Non-pigmented ciliary epithelial cell (primary cell): ENCODE results near the gene ARPC1A.

Experiments
- DNase-seq: peaks from one replicate; pipeline ENCODE4 v3.0.0-alpha.2; 2010; ENCODE audit warnings: low read depth

Gene ARPC1A

DNA sequence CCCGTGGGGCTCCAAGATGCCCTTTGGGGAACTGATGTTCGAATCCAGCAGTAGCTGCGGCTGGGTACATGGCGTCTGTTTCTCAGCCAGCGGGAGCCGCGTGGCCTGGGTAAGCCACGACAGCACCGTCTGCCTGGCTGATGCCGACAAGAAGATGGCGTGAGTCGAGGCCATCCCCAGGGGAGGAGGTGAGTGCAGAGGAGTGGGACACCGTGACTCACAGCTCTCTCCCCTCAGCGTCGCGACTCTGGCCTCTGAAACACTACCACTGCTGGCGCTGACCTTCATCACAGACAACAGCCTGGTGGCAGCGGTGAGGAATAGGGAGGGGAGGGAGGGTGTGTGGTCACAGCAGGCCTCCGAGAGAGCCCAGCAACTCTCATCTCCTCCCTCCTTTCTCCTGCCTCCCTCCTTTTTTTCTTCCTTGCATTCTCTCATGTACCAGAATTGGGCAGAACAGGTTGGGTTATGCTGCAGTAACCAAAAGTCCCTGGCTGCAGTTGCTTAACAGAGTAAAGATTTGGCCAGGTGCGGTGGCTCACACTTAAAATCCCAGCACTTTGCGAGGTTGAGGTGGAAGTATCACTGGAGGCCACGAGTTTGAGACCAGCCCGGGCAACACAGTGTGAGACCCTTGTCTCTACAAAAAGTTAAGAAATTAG lies 65.4 kb downstream of the ARPC1A start:
- DNase-seq: no peak

DNA sequence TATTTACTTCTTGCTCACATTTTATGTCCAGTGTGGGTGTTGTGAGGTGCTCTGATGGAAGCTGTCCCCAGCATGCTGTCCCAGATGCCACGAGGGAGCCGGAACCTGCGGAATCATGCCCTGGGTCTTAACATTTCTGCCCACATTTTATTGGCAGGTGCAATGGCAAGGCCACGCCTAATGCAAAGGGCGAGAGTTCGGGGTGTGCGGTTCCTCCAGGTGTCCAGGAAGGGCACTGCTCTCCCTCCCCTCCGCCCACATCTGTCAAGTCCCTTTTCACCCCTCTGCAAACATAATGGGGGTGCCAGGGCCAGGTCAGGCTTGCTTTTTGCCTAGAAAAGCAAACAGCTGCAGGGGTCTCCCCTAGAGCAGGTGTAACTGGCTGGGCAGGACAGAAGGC lies 66.3 kb downstream of the ARPC1A start:
- DNase-seq: no peak

DNA sequence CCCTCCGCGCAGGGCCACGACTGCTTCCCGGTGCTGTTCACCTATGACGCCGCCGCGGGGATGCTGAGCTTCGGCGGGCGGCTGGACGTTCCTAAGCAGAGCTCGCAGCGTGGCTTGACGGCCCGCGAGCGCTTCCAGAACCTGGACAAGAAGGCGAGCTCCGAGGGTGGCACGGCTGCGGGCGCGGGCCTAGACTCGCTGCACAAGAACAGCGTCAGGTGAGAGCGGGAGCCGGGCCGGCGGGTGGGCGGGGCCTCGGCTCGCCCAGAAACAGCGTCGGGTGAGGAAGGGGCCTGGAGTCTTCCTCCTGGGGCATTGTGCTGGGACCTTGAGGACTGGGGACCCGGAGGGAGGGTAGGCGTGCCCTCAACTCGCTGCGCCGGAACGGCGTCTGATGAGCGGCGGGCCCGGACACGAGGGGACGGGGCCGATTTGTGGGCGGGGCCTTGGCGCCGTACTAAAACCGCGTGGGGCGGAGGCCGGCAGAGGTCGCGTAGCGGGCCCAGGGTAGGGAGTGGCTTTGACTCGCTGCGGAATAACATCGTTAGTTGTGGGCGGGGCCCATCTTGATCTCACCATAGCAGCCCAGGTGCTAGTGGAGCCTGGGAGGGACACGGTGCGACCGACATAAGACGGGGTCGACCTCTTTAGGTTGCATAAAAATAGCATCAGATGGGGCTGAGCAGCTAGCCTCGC lies 67.1 kb downstream of the ARPC1A start:
- no peak for DNase-seq

DNA sequence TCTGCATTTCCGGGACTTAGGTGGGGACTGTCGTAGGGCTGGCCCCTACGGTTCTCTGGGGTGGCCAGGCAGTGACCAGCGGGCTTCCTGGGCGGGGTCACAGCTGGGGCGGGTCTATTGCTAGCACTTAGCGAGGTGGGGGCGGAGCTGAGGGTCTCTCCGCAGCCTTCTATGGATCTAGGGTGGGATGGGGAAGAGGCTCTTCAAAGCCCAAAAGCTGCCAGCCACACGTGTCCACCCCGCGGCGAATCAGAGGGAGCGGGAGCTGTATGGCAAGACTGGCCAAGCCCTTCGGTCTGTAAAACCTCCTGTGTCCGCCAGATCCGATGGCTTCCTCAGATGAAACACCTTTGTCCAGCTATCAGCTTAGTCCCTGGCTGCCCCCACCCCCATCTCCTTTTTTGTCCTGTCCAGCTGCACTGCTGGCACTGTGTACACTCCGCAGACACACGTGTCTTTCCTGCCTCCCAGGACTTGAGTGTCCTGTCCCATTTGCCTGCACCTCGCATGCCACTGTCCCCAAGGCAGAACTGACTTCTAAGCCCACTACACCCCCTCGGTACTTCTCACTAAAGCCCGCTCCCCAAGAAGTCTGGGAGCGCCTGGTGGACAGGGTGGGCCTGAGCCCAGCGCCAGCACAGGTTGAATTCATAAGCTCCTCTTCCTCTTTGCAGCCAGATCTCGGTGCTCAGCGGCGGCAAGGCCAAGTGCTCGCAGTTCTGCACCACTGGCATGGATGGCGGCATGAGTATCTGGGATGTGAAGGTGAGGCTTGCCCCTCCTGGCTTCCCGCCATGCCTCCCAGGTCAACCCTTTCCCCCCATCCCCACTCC lies 67.9 kb downstream of the ARPC1A start:
- DNase-seq: no peak

DNA sequence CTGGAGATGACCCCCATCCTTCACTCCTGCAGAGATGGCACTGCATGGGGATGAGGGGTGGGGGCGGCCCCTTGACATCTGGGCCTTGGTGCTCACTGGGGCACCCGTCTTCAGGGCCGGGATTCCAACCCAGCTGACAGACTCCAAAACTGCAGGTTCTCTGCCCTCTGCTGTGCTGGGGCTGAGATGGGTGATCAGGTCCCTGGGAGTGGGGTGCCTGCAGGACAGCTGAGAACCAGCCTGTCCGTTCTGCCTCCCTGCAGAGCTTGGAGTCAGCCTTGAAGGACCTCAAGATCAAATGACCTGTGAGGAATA lies 68.4 kb downstream of the ARPC1A start:
- no peak for DNase-seq

DNA sequence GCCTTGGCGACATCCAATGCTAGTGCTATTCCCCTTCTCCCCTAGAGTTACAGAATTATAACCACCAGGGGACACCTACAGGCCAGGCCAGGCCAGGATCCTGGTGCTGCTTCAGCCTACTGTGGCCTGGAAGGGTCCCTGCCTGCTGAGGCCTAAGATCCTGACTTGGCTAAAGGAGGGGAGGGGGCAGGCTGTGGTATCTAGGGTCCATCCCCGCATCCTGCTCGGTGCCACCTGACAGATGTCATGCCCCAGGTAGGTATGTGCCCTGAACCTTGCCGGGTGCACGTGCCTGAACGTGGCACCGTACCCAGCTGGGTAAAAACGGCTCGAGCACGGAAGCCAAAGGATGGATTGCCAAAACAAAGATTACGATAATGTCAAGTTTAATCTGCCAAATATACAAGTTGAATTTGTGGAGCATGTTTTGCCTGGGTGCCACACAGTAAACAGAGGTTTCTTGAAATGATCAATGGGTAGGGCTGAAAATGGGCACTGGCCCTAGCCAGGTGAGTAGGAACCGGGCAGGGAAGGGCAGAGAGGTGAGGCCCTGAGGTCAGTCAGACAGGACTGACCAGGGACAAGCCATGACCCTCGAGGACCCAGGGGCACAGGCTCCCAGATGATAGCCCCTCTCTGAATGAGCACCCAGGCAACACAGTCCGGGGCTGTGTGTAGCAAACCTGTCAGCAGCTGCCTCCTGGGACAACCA lies 70.1 kb downstream of the ARPC1A start:
- no peak for DNase-seq

DNA sequence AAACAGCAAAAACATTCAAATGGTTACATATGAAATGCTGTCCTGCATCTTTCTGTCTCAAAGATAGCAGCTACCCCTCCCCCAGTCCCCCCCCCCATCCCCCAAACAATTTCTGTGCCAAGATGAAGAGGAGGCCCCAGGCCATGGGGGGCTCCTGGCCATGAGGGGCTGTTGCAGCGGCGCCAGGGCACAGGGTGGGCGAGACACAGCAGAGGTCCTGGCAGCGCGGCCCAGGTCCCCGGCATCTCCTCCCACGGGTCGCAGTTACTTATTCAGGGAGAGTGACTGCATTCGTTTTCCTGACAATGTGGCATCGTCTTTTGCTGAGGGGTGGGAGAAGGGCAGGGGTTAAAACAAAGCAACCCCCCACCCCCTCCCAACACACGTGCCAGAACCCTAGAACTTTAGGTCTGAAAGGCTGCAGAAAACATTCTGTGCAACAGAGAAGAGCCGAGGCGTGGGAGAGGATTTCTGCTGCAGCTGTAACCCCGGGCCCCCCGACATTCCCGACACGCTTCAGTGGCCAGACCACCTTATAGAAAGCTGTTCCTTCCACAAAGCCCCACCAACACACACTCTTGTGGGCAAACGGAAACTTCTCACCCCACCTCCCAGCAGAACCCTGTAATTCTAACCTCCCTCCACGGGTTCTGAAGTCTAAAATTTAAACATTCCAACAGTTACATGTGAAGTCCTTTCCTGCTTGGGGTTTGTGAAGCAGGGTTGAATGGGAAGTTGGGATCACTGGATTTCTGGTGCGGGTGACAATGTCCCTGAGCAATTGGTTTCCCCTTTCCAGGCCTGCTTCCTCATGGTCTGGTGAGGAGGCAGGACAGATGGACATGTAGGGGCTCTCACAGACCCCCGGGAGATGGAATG lies 71.0 kb downstream of the ARPC1A start:
- no peak for DNase-seq

DNA sequence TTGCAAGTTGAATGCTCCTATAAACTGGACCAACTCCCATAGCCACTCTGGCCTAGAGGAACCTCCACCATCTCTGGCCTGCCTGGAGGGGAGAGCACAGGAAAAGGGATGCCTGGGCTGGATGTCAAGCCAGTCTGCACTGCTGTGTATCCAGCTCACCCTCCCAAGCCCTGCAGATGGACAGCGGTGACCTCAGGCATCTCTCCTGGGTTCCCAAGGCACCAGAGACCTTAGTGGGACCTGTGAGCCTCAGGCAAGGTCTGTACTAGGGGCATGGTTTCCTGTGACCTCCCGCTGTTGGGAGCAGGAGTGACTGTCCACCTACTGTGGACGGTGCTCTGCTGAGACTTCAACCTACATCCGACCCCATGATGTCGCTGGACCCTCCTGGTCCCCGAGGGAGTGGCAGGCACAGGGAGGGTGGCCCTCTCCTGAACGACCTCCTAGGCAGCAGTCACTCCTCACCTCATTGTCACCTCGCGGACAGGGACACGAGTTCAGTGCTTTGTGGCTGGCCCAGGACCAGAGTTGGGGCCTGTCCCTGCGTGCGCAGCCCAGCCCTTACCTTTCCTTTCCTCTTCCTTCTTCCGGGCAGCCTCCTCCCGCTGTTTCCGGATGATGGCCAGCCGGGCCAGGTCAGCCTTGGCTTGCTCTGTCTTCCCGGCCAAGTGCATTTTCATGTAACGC lies 71.7 kb downstream of the ARPC1A start:
- DNase-seq: no peak

DNA sequence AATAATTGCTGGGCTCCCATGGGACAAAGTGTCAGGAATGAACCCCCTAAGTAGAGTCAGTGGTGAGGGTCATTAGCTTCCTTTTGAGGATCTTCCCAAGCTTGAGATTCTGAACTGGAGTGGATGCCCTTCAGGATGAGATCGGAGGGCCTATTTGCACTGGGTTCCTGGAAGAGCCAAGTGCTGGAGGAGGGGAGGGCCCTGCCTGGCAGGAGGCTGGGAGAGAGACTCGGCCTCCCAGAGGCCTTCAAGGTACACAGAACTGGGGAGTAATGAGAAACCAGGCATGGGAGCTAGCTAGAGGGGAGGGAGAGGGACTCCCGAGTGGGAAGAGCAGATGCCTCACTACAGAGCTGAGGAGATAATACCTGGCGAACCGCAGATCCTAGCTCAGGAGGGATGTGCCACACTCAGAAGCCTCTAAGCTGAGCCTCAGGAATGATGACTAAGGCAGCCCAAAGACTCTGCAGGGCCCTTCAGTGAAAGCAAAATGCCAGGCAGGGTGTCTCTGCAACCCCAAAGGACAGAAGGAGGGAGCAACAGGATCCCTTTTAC lies 73.3 kb downstream of the ARPC1A start:
- DNase-seq: no peak

DNA sequence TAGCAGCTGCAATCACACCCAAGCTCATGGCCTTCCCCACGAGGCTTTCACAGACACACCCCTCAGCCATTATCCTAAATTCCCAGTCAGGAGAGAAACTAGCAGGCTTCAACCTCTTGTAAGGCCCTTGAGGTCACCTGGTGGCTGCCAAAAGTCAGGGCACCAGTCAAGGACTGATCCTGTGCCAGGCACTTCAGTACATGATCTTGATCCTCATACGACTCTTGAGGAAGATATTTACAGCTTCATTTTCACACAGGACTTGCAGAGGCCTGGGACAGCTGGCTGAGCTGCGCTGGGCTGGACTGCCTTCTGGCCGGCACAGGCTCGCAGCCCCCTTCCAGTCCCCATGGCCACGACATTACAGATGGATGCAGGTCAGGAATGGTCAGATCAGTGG lies 73.9 kb downstream of the ARPC1A start:
- no peak for DNase-seq

DNA sequence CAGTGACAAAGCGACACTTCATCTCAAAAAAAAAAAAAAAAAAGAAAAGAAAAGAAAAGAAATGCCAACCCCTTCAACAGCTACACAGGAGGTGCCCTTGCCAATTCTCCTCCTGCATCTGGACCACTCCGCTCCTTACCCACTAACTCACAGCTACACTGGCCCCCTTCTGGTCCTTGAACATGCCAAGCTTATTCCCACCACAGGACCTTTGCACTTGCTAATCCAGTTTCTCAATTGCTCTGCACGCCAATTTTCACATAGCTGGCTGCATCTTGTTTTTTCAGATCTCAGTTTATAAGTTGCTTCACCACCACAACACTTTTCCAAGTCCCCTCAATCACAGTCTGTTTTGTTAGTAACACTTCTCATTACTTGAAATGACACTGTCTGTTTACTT lies 77.2 kb downstream of the ARPC1A start:
- no peak for DNase-seq

DNA sequence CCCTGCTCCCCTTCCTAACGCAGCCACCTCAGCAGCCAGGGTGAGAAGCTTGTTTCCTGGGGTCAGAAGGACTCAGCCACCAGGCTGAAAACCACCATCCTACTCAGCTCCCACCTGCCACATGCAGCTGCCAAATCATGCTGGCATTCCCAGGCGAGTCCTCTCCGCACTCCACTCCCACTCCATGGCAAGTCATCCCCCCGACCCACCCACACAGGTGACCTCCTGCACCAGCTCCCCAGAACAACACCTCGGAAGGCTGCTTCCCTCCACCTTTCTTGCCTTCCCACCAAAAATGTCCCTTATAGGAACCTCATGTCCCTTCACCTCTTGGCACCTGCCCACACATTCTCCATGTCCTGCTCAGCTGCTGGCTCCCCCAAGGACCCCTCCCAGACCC lies 78.1 kb downstream of the ARPC1A start:
- no peak for DNase-seq

DNA sequence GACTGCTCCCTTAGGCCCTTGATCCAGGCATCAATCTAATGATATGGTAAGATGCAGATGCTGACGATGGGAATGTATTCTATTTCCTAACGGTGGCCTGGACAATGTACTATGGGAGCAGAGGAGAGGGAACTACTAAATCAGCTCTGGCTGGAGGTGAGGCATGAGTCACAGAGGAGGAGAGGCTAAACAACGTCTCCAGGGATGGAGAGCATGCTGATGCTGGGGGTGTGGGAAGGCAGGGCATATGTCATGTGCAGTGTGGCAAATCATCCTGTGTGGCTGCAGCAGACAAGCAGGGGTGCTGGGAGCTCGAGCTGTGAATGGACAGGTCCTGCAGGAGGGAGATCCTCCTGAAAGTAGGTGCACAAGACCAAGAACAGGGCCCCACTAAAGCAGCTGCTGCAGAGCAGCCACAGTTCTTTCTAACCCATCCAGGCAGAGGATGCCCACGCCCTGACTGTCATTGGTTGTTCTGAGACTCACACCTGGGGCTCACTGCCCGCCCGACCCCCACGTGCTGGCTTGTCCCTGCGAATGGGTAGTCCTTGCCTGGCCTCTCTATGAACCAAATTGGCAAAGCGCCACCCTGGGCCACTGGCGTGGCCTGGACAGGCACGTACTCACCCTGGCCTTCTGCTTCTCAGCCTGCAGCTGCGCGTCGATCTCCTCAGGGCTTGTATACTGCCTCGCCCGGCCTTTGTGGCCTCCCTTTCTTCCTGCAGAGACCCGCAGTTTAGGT lies 78.7 kb downstream of the ARPC1A start:
- DNase-seq: no peak

DNA sequence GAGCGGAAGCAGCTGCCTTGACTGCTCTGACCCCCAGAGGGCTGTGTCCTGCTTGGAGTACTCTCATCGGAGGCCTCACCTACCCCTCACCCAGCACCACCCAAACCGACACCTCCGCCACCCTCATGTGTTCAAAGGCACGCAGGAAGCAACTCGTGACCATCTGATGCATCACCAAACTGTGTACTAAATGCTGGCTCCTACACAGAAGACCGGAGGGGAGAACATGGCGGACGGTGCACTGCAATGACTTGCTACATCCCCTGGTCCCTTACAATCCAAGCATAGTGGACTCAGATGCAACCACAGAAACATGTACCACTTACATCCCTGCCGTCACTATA lies 79.3 kb downstream of the ARPC1A start:
- DNase-seq: no peak

DNA sequence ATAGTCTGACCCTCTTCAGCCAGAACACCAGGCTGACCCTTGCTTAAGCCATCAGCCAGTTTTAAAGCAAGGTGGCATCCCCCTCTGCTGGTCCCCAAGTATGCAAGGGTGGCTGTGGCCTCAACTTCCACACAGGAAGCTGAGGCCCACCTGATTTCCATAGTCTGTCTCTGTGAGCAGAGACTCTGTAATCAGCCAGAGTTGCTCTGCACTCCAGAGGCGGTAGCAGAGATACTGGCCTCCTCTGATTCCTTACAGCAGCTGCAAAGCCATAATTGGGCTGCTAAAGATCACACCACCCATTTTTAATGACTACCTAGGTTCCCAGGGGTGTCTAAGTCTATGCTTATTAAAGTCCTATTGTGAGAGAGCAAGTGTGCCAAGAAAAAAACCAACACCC lies 80.9 kb downstream of the ARPC1A start:
- no peak for DNase-seq

DNA sequence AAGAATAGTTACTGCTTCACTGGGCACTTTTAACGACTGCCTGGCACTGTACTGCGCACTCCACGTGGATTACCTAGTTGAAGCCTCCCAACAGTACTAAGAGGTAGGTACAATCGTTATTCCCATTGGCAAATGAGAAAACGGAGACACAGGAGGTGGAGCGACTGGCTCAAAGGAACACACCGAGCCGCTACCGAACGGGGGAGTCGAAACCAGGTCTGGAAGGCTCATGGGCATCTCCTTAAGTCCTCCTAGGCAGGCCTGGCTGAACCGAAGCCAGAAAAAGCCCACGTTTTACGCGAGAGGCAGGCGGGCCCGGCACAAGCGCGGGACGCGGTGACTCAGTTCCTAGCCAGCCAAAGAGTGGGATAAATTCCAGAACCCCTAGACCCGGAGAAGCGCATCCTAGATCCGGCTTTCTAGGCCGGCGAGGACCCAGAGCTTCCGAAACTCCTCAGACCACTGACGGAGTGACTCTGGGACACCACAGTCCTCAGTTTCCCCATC lies 82.2 kb downstream of the ARPC1A start:
- DNase-seq: peak; percentile 40

DNA sequence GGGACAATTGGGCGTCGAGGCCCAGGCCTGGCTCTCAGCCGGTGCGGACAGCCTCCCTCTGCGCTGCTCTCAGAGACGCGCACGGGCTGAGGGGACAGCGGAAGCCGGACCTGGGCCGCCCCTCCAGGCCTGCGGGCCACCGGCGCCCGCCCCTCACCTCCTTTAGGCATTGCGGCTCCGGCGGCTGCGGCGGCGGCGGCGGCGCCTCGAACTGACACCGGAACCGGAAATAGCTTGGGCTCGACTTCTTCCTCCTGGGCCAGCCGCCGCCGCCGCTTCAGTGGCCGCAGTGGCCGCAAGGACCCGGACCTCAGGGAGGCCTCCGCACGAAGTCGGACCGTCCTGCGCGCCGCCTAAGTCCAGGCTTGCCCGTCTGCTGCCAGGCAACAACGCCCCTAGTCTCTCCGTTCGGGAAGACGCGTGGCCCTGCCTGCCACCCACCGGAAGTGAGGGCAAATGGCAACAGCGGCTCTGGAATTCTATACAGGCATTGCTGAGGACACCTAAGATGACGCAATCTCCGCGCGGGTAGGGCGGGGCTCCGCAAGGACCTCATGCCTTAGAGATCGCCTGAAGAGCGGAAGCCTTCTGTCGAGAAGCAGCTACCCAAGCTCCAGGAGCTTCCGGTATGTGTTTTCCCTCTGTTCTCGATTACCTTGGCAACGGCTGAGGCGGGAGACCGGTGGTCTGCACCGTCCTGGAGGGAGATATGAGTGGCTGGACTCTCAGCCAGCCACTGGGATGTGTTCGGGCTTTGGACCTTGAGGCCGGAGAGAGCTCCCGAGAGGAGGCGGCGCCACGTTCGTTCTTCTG lies 82.9 kb downstream of the ARPC1A start, which contains the start of the genes BUD31 and PDAP1:
Gene BUD31 (plus strand): TSS at position 591 of the 813 bp plus-strand sequence. CDS start 2,124 bp downstream, outside the sequence.
Gene PDAP1 (minus strand): TSS at position 219 of the 813 bp plus-strand sequence. CDS start 49 bp downstream, at position 170.
- DNase-seq: peak; percentile 80

DNA sequence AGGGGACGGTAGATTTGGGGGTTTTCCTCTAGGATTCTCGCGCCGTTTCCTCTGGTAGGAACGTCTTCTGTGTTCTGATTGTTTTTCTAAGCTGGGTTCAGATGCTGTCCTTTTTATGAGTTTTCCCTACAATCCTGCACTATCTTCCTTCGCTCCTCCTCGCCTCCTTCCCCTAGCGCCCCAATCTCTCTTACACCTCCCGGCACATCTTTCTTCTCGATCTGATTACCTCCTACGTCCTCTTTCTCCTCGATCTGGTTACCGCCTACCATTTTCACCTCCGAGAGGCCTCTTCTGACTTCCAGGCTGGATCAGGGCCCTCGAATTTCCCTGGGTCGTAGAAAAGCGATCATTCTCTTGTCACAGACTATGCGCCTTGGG lies 83.5 kb downstream of the ARPC1A start:
- no peak for DNase-seq

DNA sequence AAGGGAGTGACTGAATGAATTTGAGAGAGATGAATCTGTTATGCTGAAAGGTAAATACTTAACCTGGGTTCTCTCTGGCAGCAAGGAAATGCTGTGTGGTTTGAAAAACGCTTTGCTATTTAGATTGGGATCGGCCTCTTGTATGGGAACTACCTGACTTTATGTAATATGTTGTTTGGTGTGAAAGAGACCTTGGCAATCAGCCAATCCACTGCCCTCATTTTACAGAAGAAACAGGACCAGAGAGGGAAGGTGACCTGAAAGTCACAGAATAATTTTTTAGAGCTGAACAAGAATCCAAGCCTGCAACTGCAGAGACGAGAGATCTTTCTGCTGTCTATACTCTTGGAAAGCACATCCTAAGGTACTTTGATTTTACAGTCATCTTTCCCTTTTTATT lies 84.1 kb downstream of the ARPC1A start:
- no peak for DNase-seq
